ENCODE measurements around the gene HIF1A. TPM values are rescaled to one million over a fixed set of nuclear protein-coding genes. Genes with fewer than 3 reads are reported as not detected.

Gene HIF1A
- total and polyA plus RNA-seq, 2 of the 8 experiments (the other 6 are each of a cell fraction or from before 2014, with no cell fraction given) = 54.8 to 175 TPM

- TF ChIP-seq ATF3 (IDR thresholded peaks at IDR 0.05; ENCODE audit: insufficient read depth, low read depth, low read length) (no peak), KDM1A (IDR thresholded peaks at IDR 0.05; ENCODE audit: borderline replicate concordance, low read length) (no peak), EP300 (IDR thresholded peaks at IDR 0.05; ENCODE audit: borderline replicate concordance in 1 of 2, low read depth in 2 of 2, low read length in 2 of 2) (no peak), BRCA1 (IDR thresholded peaks at IDR 0.05; ENCODE audit: low read depth, low read length) (no peak), JUND (IDR thresholded peaks at IDR 0.05; ENCODE audit: low read length) (no peak)
Observed at GRCh38 chr14:61651355-61651754, 44.0 kb upstream of the HIF1A start (continued).
